Kasumi-1 (cell line): ENCODE measurements around the gene ZNF469.

Experiments
- DNase-seq, 2 experiments: peaks; one replicate each; lab custom pipeline; 2025; lab: John Stamatoyannopoulos, UW

The ZNF469 gene, protein sequence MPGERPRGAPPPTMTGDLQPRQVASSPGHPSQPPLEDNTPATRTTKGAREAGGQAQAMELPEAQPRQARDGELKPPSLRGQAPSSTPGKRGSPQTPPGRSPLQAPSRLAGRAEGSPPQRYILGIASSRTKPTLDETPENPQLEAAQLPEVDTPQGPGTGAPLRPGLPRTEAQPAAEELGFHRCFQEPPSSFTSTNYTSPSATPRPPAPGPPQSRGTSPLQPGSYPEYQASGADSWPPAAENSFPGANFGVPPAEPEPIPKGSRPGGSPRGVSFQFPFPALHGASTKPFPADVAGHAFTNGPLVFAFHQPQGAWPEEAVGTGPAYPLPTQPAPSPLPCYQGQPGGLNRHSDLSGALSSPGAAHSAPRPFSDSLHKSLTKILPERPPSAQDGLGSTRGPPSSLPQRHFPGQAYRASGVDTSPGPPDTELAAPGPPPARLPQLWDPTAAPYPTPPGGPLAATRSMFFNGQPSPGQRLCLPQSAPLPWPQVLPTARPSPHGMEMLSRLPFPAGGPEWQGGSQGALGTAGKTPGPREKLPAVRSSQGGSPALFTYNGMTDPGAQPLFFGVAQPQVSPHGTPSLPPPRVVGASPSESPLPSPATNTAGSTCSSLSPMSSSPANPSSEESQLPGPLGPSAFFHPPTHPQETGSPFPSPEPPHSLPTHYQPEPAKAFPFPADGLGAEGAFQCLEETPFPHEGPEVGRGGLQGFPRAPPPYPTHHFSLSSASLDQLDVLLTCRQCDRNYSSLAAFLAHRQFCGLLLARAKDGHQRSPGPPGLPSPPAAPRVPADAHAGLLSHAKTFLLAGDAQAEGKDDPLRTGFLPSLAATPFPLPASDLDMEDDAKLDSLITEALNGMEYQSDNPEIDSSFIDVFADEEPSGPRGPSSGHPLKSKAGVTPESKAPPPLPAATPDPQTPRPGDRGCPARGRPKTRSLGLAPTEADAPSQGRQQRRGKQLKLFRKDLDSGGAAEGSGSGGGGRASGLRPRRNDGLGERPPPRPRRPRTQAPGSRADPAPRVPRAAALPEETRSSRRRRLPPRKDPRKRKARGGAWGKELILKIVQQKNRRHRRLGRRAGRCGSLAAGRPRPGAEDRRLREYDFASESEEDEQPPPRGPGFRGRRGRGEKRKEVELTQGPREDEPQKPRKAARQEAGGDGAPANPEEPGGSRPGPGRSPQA (N-terminal part only)

DNA sequence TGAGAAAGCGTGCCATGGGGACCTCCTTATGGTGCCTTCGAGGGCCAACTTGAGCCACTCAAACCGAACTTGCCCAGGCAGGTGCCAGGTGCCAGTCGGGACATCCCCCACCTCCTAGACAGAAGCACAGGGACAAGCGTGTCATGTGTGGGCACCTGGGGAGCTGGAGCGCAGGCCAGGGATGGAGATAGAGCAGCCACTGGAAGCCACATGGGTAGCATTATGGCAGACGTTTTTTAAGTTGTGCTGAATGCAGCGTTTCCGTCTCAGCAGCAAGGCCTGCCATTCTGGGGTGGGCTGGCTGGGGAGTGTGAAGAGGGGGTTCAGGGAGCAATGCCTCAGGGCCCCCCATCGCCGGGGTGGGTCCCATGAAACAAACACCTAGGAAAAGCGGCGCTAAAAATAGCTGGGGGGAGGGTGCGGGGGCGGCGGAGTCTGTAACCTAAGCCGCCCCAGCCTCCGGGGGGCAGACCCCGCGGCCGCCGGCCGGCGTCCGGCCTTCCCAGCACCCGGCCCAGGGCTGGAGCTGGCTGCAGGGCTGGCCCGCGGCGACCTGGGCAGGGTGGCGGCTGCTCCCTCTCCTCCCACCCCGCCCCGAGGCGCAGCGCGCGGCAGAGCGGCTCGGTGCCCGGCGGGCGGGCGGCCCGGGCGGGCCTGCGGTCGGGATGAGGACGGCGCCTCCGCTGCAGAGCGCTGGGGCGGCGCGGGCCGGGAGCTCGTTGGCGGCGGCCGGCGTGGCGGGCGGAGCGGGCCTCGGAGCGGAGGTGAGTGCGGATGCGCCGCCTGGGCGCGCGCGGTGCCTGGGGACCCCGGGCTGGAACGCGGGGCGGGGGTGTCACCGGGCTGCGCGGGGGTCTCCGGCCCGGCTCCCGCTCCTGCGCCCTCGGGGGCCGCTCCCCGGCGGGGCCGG is at the start of gene ZNF469:
ZNF469 (plus strand) TSS at position 469 of the 910 bp plus-strand sequence. CDS start 44,512 bp downstream, outside the sequence.
- DNase-seq: no peak

DNA sequence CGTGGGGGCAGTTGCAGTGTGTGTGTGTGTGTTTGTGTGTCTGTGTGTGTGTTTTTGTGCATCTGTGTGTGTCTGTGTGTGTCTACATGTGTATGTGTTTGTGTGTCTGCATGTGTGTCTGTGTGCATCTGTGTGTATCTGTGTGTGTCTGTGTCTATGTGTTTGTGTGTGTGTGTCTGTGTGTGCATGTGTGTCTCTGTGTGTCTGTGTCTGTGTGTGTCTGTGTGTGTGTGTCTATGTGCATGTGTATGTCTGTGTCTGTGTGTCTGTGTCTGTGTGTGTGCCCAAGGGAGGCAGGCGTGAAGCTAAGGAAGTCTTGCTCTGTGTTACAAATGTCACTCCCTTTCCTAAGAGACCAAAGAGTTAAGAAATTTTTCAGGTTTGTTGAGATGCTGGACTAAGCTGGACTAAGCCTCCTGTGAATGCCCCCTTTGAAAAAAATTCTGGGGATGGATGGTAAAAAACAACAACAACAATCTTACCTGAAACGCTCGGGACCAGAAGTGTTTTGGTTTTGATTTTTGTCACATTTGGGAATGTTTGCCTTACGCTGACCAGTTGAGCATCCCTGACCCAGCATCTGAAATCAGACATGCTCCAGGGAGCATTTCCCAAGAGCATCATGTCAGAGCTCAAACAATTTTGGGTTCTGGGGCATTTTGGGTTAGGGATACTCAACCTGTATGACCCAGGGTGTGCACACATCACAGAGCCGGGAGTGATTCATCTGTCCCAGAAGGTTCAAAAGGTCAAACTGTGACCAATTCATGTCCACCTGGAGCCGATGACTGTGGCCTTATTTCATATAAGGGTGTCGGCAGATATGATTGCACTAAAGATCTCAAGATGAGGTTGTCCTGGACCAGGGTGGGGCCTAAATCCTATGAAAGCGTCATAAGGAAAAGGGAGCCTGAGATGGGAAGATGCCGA is 48.6 kb upstream of the ZNF469 start:
- DNase-seq: no peak

DNA sequence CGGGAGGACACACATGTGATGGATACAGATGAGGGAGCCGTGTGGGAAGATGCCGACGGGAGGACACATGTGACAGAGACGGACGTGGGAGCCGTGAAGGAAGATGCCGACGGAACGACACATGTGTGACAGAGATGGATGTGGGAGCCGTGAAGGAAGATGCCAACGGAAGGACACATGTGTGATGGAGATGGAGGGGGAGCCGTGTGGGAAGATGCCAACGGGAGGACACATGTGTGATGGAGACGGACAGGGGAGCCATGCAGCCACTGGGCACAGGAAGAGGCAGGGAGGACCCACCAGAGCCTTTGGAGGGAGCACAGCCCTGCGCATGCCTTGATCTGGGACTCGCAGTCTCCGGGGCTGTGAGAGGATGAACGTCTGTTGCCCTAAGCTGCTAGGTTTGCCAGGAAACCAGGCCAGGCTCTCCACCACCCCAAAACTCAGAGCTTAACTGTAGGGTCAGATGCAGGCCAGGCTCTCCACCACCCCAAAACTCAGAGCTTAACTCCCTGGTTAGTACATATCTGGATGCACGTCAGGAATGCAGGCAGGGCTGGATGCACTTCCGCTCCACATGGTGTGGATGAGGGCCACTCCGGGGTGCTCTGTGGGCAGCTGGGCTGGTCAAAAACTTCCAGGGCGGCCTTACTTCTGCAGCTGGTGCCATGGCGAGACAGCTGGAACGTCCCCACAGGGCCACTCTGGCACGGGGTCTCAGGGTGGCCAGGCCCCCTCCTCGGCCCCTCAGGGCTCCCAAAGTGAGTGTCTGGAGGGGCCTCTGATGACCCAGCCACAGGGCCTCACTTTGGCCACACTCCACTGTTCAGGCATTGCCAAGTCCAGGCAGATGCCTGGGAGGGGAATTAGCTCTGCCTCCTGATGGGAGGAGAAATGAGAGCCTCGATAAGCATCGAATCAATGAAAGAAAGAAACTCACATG is 47.7 kb upstream of the ZNF469 start:
- DNase-seq: no peak

DNA sequence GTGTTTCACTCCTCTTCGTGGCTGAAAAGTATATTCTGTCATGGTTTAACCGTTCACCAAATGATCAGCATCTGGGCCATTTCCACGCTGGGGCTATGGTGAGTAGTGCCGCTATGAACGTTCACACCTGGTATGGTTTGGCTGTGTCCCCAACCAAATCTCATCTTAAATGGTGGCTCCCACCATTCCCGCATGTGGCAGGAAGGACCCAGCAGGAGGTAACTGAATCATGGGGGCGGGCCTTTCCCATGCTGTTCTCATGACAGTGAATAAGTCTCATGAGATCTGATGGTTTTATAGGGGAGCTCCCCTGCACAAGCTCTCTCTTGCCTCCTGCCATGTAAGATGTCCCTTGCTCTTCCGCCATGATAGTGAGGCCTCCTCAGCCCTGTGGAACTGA is 45.7 kb upstream of the ZNF469 start:
- no peak for DNase-seq

DNA sequence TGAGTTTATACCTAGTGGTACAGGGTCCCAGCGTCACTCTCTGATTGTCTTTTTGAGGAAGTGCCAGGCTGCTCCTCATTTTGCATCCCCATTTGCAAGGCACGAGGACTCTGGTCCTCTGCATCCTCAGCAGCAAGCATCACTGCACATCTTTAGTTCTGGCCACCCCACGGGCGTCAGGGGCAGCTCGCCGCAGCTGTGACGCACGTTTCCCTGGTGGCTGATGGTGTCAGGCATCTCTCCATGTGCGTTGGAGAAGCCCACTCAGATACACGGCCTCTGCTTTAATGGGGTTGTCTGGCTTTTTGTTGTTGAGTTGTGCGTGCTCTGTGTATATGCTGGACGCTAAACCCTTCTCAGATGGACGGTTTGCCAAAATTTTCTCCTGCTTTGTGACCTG is 45.2 kb upstream of the ZNF469 start:
- DNase-seq: no peak

DNA sequence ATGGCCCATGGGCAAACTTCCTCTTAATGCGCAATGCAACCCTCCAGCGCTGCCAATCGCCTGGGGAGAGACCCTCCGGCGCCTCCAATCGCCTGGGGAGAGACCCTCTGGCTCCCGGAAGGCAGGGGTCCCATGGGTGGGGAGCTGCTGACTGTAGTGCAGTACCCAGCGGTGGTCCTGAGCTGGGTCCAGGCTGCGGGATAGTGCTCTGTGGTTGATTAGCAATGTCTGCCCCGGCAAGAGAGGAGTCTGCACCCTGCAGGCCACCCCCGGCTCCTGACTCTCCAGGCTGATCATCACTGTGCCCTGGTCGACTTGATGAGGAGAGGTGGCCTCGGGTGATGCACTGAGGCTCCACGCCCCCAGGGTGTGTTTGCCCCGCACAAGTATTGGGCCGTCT is 44.6 kb upstream of the ZNF469 start:
- peak in 1 of 2 experiments; percentile 5 for DNase-seq

DNA sequence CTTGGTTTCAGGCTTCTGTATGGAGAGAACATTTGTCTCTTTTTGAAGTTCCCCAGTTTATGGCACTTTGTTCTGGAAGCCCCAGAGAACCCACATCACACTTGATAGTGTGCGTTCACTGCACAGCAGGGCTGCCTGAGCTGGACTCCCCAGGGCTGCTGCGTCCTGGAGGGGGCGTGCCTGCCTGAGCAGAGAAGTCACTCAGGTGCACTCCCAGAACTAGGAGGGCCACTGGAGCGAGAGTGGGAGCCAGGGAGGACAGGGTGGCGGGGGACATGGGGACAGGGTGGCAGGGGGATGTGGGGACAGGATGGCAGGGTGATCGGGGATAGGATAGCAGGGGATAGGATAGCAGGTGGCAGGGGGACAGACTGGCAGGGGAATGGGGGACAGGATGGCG is 43.9 kb upstream of the ZNF469 start:
- DNase-seq: no peak

DNA sequence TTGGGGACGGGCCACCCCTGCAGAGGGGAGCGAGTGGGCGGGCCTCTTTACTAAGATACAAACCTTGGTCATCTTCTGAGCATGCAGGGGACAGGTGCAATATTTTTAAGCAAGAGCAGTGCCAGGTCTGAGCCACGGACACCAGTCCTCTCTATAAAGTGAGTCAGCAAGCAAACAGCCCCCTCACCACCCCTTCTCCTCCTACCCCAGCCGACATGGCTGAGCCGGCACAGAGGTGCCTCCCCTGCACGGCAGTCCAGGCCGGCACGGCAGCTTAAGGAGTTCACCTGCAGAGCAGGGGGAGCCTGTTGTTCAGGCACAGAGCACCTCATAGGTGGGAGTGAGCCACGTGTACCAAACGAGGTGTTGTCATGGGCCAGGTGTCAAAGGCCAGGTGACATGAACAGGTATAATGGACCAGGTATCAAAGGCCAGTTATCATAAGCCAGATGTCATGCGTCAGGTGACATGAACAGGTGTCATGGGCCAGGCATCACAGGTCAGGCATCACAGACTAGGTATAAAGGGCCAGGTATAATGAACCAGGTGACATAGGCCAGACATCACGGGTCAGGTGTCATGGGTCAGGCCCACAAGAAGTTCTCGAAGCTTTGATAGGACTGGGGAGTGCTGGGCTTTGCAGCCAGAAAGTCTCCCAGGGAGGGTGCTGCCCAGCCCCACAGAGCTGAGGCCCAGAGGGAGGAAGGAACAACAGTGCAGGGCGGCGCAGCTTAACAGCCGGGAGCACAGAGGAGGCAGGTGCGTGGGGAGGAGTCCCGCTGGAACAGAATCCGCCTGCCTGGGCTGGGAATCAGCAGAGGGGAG is 42.6 kb upstream of the ZNF469 start:
- DNase-seq: no peak

DNA sequence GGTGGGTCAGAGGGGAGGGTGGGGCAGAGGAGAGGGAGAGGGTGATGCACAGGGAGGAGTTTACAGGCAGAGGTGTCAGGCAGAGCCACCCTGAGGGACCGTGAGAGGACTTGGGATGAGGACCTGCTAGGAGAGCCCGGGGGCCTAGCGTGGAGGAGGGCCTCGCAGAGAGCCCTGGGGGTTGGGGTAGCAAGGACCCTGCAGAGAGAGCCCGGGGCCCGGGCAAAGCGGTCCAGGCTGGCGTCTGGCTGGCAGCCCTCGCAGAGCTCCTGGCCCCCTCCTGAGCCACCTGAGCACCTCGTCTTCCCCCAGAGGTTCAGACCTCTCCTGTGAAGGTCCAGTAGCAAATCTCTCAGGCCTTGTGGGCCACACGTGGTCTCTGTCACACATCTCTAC is 42.0 kb upstream of the ZNF469 start:
- peak in 1 of 2 experiments; percentile 38 for DNase-seq

DNA sequence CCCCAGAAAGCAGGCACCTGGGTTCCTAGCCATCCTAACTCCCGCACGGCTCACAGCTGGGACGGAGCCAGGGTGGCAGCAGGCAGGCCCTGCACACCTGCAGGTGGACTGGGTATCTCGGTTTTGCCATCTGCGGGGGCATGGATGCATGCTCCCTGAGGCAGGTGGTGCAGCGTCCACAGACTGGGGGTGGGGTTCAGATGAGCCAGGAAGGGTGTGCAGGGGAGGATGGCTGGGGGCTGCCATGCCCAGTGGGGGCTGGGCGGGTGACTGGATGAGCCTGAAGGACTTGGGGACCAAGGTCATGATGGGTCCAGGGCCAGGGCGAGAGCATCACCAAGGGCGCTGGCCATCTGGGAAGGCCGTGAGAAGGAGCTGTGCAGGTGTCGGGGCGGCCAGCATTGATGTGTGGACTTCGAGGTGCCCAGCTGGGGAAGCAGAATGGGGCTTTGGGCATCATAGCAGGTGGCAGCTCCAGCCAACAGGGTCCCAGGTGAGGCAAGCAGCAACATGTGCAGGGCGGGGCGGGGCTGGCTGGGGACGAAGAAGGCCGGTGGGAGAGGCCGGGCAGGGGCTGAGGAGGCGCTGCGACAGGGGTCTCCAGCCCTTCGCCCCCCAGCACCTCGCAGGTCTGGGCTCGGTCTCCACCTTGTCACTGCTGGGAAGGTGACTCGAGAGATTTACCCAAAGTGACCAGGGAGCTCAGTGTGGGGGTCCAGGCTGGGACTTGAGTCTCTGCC is 41.0 kb upstream of the ZNF469 start:
- no peak for DNase-seq

DNA sequence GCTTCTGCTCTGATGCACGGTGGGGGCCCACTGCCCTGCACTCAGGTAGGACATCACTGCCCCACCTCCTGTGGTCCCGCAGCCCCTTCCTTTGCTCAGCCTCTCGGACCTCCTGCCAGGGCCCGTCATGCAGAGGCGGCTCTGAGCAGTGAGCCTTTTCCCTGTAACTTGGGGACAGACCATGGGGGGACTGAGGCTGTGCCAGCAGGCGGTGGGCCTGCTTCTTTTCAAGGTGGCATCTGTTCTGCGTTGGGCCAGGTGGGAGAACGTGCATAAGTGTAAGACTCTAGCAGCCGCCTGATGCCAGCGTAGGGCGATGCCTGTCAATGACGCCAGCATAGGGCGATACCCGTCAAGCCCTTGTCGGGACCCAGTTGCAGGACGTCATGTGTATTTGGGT is 40.3 kb upstream of the ZNF469 start:
- DNase-seq: no peak

DNA sequence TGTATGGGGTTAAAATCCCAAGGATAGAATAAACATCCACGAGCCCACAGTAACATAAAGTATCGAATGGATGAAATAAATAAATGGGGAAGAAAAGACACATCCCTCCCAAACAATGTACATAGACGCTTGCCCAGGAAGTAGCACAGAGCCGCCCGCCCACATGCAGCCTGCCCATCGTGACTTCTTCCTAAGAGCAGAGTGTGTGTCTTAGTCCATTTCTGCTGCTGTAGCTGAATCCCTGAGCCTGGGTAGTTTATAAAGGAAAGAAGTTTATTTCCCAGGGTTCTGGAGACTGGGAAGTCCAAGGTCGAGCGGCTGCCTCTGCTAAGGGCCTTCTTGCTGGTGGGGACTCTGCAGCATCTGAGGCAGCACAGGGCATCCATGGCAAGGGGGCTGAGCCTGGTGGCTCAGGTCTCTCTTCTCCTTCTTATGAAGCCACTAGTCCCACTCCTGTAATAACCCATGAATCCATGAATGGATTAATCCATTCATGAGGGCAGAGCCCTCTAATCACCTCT is 39.4 kb upstream of the ZNF469 start:
- DNase-seq: no peak

DNA sequence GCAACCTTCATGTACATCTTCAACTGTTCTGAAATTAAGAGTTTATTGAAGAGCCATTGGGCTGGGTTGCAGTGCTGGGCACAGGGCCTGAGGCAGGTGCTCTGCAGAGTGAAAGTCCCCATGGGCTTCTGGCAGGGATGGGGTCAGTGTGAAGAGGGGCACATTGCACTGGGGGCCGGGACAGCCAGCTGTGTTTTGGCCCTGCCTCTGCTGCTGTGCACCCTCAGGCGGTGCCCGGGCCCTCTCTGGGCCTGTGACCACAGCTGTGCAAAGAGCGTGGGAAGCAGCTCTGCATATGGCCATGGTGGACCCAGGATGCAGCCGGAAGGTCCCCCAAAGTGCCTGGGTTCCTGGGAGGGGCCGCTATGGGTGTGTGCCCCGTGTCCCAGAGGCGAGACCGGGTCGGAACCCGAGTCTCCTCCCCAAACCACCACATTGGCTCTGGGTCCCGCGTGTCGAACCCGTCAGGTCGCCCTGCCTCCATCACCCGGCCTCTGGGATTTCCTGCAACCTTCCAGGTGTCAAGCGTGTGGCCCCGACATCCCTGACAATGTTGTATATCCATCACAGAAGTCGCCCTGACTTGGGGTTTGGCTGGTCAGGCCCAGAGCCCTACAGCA is 38.2 kb upstream of the ZNF469 start:
- DNase-seq: no peak

DNA sequence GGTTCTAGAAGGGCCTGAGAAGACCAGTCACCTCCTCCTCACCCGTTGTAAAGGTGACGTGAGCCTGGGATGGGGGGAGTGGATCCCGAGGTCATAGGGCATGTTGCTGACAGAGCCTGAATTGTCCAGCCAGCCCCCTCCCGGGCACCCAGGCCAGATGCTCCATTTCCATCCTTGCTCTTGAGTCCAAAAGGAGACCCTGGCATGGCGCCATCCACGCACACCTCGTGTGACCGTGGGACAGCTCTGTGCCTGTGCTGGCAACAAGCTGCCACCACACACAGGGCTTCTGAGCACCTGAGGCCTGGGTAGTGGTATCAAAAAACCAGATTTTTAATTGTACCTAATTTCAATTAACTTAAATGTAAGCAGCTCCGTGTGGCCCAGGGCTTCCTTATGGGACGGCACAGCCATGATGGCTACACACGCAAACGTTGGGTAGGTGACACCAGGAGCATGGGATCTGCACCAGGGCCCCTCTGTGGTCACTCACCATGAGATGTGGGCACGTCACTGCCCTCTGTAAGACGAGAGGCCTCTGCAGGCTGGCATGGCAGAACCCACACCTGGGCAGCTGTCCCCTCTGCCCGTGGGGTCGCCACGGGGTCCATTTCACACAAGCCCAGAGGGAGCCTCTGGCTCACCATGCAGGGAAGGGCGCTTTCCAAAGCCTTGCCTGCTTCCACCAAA is 37.6 kb upstream of the ZNF469 start:
- DNase-seq: no peak

DNA sequence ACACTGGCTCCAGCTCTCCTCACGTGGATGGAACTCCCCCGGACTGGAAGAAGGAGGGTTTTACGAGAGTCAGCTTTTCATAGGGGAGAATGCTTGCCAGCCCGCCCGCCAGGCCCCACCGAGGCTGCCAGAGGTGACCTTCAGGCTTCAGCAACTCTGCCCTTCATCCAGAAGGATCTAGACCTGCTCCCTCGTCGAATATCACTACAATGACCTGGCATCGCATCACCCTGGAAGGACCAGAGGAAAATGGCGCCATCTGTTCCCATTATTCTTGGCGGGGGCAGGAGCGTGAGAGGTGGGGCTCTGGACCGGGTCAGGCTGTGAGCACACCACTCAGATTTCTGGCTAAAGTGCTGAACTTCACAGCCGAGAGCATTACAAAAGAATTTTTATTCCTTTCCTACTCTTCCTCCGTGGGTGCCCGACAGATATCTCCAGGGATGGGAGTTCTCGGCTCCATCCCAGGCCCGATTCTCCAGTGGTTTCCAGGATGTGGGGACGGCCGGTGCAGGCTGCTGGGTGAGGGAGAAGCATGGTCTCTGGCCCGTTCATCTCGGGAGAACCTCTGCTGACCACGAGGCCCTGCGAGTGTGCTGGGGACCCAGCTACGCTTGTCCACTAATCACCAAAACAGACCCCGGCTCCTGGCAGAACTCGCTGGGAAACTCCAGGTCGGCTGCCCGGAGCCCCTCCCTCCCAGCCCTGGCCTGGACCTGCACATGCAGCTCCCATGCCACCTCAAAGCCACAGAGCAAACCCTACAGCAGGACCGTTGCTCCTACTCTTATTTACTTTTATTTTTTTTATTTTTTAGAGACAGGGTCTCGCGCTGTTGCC is 36.8 kb upstream of the ZNF469 start:
- no peak for DNase-seq
